Activated naive CD8-positive, alpha-beta T cell treated with anti-CD3 and anti-CD28 coated beads for 36 hours (primary cell): ENCODE results near the gene CTNNBL1. TPM values are rescaled to one million over a fixed set of nuclear protein-coding genes. Genes with fewer than 3 reads are reported as not detected.
"Not testable (repeated sequence)": the region's sequence is repeated elsewhere in the genome, so short reads cannot be mapped to it uniquely, and the experiment has no call there.

Source experiments
- DNase-seq: peaks from one replicate; pipeline ENCODE4 v3.0.0; 2021
- H3K27ac Mint-ChIP-seq: one replicate; pipeline ENCODE4 v1.8.0; 2022; ENCODE audit warnings: mild to moderate bottlenecking, moderate library complexity, mixed read lengths
- H3K27me3 Mint-ChIP-seq: one replicate; pipeline ENCODE4 v1.8.0; 2022; ENCODE audit warnings: mild to moderate bottlenecking, mixed read lengths
- H3K36me3 Mint-ChIP-seq: one replicate; pipeline ENCODE4 v1.8.0; 2021; ENCODE audit warnings: mild to moderate bottlenecking, mixed read lengths
- H3K4me1 Mint-ChIP-seq: one replicate; pipeline ENCODE4 v1.8.0; 2021; ENCODE audit warnings: mixed read lengths
- H3K4me3 Mint-ChIP-seq: one replicate; pipeline ENCODE4 v1.8.0; 2022; ENCODE audit warnings: mild to moderate bottlenecking, moderate library complexity, mixed read lengths
- H3K9me3 Mint-ChIP-seq: one replicate; pipeline ENCODE4 v1.8.0; 2022; ENCODE audit warnings: mixed read lengths
- total RNA-seq, 2 experiments: library from RNA; stranded (reverse); gene quantifications; one replicate each; pipeline ENCODE4 v1.2.3, GENCODE V29; 2021

Gene CTNNBL1
- total RNA-seq, 2 experiments from 2014 or later: 85.6 to 98.4 TPM

GRCh38 chr20:37669773-37670236 lies 24.0 kb upstream of the CTNNBL1 start:
- Mint-ChIP-seq H3K9me3 (peaks cover 5% of the 10 kb centered on the region), H3K27ac (no peak overlapping the region), H3K36me3 (no peaks in the 10 kb centered on the region), H3K4me1 (peaks cover 9% of the 10 kb centered on the region), H3K4me3 (no peak overlapping the region), H3K27me3 (peaks cover 51% of the 10 kb centered on the region)
- no peak for DNase-seq

- H3K4me3 Mint-ChIP-seq: no peak overlapping the region
- no peak for DNase-seq
- peaks cover 5% of the 10 kb centered on the region for H3K9me3 Mint-ChIP-seq
- H3K4me1 Mint-ChIP-seq: peaks cover 9% of the 10 kb centered on the region
- no peaks in the 10 kb centered on the region for H3K36me3 Mint-ChIP-seq
- H3K27ac Mint-ChIP-seq: no peak overlapping the region
- peaks cover 51% of the 10 kb centered on the region for H3K27me3 Mint-ChIP-seq
Observed at GRCh38 chr20:37670351-37670791, 23.5 kb upstream of the CTNNBL1 start.

DNA sequence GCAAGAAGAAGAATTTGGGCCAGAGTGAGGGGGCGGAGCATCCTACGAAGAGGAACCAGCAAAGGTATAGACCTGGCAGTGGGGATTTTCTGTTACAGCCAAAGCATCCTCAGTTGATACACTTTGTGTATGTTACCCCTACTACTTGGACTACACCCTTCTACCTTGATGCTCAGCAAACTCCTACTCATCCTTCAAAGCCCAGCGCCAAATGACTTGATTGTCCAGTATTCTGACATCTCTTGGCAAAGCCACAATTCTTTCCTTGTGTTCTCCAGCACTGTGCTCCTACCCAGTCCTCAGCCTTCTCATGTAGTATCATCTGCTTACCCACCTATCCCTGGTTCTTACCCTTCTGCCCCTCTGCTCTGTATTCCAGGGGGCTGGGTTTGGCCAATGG lies 21.7 kb upstream of the CTNNBL1 start:
- DNase-seq: no peak
- no peaks in the 10 kb centered on the region for H3K36me3 Mint-ChIP-seq
- no peak overlapping the region for H3K4me3 Mint-ChIP-seq
- H3K9me3 Mint-ChIP-seq: peaks cover 1% of the 10 kb centered on the region
- peaks cover 9% of the 10 kb centered on the region for H3K4me1 Mint-ChIP-seq
- H3K27me3 Mint-ChIP-seq: peaks cover 54% of the 10 kb centered on the region
- H3K27ac Mint-ChIP-seq: no peak overlapping the region

DNA sequence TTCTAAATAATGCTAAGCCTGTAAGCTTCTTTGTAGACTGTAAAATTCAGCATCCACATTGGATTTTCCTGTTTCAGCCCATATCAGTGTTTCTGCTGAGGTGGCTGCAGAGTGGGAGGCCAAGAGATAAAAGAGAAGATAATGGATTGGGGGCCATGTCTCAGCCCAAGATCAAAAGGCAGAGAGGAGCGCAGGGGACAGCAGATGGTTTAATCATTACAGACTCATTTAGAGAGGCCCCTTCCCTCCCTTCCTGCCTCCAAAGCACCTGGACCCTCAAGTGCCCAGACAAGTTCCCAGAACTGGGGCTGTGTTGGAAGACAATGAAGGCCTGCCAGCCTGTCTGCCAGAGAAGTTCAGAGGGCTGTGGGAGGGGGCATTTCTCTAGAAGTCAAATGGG lies 20.4 kb upstream of the CTNNBL1 start:
- Mint-ChIP-seq H3K9me3 (no peaks in the 10 kb centered on the region), H3K27ac (no peak overlapping the region), H3K4me1 (peaks cover 9% of the 10 kb centered on the region), H3K4me3 (no peak overlapping the region), H3K27me3 (peaks cover 59% of the 10 kb centered on the region), H3K36me3 (no peaks in the 10 kb centered on the region)
- DNase-seq: no peak

- no peak overlapping the region for H3K27ac Mint-ChIP-seq
- H3K4me3 Mint-ChIP-seq: no peak overlapping the region
- H3K9me3 Mint-ChIP-seq: no peaks in the 10 kb centered on the region
- no peaks in the 10 kb centered on the region for H3K4me1 Mint-ChIP-seq
- H3K36me3 Mint-ChIP-seq: no peaks in the 10 kb centered on the region
- DNase-seq: no peak
- H3K27me3 Mint-ChIP-seq: peaks cover 48% of the 10 kb centered on the region
Observed at GRCh38 chr20:37676440-37676839, 17.4 kb upstream of the CTNNBL1 start.

- Mint-ChIP-seq H3K9me3 (no peaks in the 10 kb centered on the region), H3K27ac (no peak overlapping the region), H3K27me3 (peaks cover 40% of the 10 kb centered on the region), H3K36me3 (no peaks in the 10 kb centered on the region), H3K4me1 (no peaks in the 10 kb centered on the region), H3K4me3 (no peak overlapping the region)
- no peak for DNase-seq
Observed at GRCh38 chr20:37677969-37678861, 15.6 kb upstream of the CTNNBL1 start.

DNA sequence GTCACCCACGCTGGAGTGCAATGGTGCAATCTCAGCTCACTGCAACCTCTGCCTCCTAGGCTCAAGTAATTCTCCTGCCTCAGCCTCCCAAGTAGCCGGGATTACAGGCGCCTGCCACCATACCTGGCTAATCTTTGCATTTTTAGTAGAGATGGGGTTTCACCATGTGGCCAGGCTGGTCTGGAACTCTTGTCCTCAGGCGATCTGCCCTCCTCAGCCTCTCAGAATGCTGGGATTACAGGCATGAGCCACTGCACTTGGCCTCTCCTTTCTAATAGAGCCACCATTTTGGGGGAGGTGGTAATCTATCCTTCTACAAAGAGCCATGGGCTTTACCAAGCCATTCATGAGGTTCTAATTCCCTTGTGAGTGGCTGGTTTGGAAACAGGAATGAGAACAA lies 14.1 kb upstream of the CTNNBL1 start:
- not testable (repeated sequence) for DNase-seq, H3K9me3 Mint-ChIP-seq, H3K36me3 Mint-ChIP-seq, H3K27ac Mint-ChIP-seq, H3K4me1 Mint-ChIP-seq, H3K4me3 Mint-ChIP-seq
- H3K27me3 Mint-ChIP-seq: peaks cover 35% of the 10 kb centered on the region

GRCh38 chr20:37680420-37680819 lies 13.4 kb upstream of the CTNNBL1 start:
- H3K36me3 Mint-ChIP-seq: no peaks in the 10 kb centered on the region
- H3K27ac Mint-ChIP-seq: no peak overlapping the region
- no peaks in the 10 kb centered on the region for H3K9me3 Mint-ChIP-seq
- DNase-seq: no peak
- H3K4me3 Mint-ChIP-seq: no peak overlapping the region
- H3K4me1 Mint-ChIP-seq: no peaks in the 10 kb centered on the region
- peaks cover 35% of the 10 kb centered on the region for H3K27me3 Mint-ChIP-seq

DNA sequence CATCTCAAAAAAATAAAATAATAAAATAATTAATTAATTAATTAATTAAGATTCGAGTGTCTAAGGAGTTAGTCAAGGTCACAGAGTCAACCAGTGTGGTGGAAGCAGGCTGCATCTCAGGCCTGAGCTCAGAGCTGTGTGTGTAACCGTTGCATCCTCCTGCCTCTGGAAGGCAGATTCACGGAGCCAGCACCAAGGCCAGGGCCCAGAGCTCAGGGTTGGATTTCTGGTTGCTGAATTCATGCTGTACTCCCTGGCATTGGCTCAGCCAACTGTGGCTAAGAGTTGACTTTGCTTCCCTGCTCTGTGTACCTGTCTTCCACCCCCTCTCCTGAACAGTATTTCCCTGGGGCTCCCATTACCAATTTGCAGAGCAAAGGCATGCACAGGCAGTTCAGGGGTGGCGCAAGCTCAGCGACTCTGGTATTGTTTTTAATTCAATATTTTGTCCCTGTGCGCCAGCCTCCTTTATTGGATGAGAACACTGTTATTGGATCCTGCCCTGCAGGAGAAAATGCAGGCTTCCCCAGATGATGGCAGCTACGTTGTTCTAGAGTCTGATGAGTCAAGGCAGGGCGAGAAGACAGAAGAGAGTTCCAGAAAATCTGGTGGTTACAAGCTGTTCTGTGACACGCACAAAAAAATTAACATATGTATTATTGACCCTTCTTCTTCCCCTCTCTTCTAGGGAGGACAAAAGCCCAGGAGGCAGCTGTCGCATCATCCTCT lies 12.3 kb upstream of the CTNNBL1 start:
- peaks cover 1% of the 10 kb centered on the region for H3K4me1 Mint-ChIP-seq
- no peak for DNase-seq
- no peaks in the 10 kb centered on the region for H3K36me3 Mint-ChIP-seq
- no peak overlapping the region for H3K27ac Mint-ChIP-seq
- H3K27me3 Mint-ChIP-seq: peaks cover 37% of the 10 kb centered on the region
- no peaks in the 10 kb centered on the region for H3K9me3 Mint-ChIP-seq
- H3K4me3 Mint-ChIP-seq: no peak overlapping the region

- DNase-seq: not testable (repeated sequence)
Observed at GRCh38 chr20:37683146-37683545, 10.7 kb upstream of the CTNNBL1 start.

GRCh38 chr20:37686762-37687477 lies 6.9 kb upstream of the CTNNBL1 start:
- no peak overlapping the region for H3K27ac Mint-ChIP-seq
- H3K4me1 Mint-ChIP-seq: peaks cover 18% of the 10 kb centered on the region
- no peak overlapping the region for H3K4me3 Mint-ChIP-seq
- peaks cover 2% of the 10 kb centered on the region for H3K9me3 Mint-ChIP-seq
- H3K27me3 Mint-ChIP-seq: peaks cover 37% of the 10 kb centered on the region
- no peaks in the 10 kb centered on the region for H3K36me3 Mint-ChIP-seq
- DNase-seq: no peak

More at GRCh38 chr20:37683146-37683545, 10.7 kb upstream of the CTNNBL1 start:
- Mint-ChIP-seq H3K27me3 (peaks cover 30% of the 10 kb centered on the region), H3K4me1 (peaks cover 16% of the 10 kb centered on the region)
- not testable (repeated sequence) for H3K27ac Mint-ChIP-seq, H3K36me3 Mint-ChIP-seq, H3K9me3 Mint-ChIP-seq, H3K4me3 Mint-ChIP-seq

DNA sequence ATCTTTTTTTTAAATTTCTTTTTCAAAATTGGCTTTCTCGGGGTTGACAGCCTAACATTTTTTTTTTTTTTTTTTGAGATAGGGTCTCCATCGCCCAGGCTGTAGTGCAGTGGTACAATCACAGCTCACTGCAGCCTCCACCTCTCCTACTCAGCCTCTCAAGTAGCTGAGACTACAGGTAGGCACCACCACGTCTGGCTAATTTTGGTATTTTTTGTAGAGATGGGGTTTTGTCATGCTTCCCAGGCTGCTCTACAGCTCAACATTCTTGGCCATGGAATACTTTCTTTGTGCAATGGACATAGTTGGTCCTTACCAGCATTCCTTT lies 6.4 kb upstream of the CTNNBL1 start:
- H3K36me3 Mint-ChIP-seq: no peaks in the 10 kb centered on the region
- H3K4me1 Mint-ChIP-seq: peaks cover 18% of the 10 kb centered on the region
- peaks cover 38% of the 10 kb centered on the region for H3K27me3 Mint-ChIP-seq
- DNase-seq: no peak
- H3K4me3 Mint-ChIP-seq: no peak overlapping the region
- H3K9me3 Mint-ChIP-seq: peaks cover 2% of the 10 kb centered on the region
- no peak overlapping the region for H3K27ac Mint-ChIP-seq

GRCh38 chr20:37688093-37688492 lies 5.7 kb upstream of the CTNNBL1 start:
- Mint-ChIP-seq H3K9me3 (peaks cover 2% of the 10 kb centered on the region), H3K4me1 (peaks cover 18% of the 10 kb centered on the region)

DNA sequence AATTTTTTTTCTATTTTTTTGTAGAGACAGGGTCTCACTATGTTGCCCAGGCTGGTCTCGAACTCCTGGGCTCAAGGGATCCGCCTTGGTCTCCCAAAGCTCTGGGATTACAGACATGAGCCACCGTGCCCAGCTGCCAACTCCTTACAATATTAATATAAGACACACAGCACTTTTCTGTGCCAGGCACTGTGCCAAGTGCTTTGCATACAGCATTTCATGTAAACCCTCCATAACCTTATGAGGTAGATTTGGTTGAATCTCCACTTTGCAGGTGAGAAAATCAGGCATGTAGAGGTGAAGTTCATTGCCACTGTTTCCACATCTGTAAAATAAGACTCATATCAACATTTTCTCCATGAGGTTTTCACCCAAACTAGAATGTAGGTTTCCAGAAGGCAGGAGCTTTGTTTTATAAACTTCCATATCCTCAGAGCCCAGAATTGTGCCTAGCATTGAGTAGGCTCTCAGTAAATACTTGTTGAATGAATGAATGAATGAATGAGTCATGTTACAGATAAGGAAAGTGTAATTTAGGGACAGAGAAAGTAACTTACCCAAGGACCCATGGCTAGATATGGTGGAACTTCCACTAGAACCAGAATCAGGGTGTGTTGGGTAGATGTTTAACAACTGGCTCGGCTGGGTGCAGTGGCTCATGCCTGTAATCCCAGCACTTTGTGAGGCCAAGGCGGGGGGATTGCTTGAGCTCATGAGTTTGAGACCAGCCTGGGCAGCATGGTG lies 3.0 kb upstream of the CTNNBL1 start:
- peaks cover 5% of the 10 kb centered on the region for H3K36me3 Mint-ChIP-seq
- peaks cover 33% of the 10 kb centered on the region for H3K27me3 Mint-ChIP-seq
- H3K27ac Mint-ChIP-seq: no peak overlapping the region
- peaks cover 27% of the 10 kb centered on the region for H3K4me1 Mint-ChIP-seq
- peaks cover 2% of the 10 kb centered on the region for H3K9me3 Mint-ChIP-seq
- DNase-seq: no peak
- no peak overlapping the region for H3K4me3 Mint-ChIP-seq

More at GRCh38 chr20:37688093-37688492, 5.7 kb upstream of the CTNNBL1 start:
- H3K27ac Mint-ChIP-seq: no peak overlapping the region
- no peaks in the 10 kb centered on the region for H3K36me3 Mint-ChIP-seq
- no peak overlapping the region for H3K4me3 Mint-ChIP-seq
- peaks cover 37% of the 10 kb centered on the region for H3K27me3 Mint-ChIP-seq
- no peak for DNase-seq
